HG02642 (cell line): Measurements from ENCODE around the gene SELENOO.

Experiments used
- ATAC-seq: cut with Tn5 transposase; IDR thresholded peaks from one replicate; pipeline ENCODE4 v1.9.1; 2021; ENCODE audit warnings: mild to moderate bottlenecking; ENCODE audit not compliant: unreplicated experiment, poor library complexity

SELENOO gene

DNA sequence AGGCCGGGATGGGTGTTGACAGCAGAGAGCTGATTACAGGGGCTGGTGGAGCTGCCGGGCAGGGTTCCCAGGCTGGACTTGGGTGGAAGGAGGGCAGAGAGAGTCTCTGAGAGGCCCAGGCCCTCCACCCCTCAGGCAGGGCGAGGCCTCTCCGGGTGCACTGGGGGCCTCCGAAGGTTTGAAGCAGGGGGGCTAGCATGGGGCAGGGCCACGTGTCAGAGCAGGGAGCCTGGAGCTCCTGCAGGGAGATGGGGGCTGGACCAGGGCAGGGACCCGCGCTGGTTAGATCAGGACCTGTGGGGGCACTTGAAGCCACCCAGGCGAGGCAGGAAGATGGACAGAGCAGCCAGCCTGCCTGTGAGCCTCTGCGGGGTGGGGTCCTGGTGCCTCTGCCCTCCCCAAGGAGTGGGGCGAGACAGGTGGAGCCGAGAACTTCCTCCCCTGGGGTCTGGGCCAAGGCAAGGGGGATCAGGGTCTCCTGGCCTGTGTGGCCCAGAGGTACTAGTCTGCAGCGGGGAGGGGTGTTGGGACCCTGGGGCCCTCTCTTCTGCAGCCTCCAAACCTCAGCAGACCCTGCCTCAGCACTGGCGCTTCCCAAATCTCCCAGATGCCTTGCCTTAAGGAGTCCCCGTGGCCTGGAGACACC, 29.4 kb upstream of the SELENOO start:
- ATAC-seq: no peak

DNA sequence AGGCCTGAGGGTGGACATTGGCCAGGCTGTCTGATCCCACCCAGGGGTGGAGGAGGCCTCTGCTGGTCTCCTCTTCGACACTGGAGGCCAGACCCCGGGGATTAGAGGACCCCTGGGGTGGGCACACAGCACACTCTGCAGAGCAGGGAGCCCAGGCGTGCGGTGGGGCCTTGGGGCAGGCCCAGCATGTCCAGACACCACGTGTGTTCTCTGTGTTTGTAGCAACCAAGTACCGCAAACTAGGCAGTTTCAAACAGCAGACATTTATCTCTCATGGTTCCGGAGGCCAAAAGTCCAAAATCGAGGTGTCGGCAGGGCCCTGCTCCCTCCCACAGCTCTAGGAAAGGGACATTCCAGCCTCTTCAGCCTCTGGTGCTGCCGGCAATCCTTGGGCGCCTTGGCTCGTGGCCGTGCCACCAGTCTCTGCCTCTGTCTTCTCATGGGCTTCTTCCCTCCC, 28.8 kb upstream of the SELENOO start:
- ATAC-seq: no peak

DNA sequence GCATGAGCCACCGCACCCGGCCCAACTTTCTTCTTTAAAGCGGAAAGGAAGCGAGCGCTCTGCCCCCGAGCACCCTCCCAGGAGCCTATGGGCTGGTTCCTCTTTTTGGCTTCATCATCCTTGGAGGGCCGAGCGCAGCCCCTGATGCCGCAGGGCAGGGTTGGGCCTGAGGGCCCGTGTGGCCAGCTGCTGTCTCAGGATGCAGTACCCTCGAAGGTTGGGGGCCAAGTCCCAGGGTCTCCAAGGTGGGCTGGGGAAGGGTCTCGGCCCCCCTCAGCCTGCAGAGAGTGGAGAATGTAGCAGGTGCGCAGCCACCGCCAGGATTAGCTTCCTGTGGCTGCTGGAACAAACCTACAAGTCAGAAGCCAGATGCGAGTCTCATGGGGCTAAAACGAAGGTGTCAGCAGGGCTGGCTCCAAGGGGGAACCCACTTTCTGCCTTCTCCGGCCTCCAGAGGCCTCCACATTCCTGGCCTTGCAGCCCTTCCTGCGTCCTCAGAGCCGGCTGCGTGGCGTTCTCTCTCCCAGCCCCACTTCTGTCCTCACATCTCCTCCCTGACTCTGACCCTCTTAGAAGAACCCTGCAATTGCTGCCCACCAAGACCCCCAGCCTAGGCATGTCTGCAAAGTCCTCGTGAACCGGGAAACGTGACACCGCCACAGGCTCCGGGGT, 27.4 kb upstream of the SELENOO start:
- ATAC-seq: no peak

DNA sequence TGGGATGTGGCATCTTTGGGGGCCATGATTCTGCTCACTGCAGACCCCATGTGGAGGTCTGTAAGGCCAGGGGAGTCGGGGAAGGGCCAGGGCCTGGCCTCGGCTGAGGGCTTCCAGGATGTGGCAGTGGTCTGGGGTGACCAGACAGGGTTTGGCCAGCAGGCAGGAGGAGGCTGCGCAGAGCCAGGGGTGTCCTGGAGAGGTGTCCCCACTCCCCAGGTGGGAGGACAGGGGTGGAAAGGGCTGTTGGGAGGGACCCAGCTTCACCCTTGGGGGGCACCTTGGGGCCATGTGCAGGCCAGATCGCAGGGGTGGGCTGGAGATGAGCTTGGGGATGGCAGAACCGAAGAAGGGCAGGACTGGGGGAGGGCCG, 26.8 kb upstream of the SELENOO start:
- ATAC-seq: no peak

DNA sequence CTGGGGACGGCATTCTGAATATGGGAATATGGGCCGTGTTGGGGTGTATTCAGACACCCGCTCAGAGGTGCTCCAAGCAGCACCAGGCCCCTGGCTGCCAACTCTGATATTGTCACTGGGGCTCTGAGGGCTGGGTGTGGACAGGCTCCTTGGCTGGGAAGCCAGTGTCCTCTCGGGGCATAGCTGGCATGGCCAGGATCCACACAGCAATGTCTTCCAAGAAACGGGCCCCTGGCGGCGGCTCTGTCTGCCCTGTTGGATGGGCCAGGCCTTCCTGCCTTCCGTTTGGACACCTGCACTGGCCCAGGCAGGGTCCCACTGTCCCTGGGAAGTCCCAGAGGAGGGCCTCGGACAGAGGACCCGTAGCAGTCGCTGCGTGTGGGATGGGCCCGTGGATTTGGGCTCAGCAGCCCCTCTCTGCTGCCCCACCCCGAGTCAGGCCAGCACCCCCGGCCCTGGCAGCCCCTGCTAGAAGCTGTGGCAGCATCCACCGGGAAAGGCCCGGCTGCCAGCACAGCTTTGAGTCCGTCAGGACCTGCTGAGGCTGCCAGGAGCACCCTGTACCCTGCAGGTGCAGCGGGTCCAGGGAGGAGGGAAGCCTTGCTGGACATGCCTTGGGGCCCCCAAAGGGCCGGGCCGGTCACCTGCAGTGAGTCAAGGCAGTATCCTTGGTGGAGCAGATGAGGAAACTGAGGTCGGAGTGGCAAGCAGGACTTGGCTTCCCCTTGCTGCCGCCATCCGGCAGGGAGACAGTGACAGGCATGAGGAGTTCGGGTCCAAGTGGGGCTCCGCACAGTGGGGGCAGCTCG, 26.2 kb upstream of the SELENOO start:
- no peak for ATAC-seq

DNA sequence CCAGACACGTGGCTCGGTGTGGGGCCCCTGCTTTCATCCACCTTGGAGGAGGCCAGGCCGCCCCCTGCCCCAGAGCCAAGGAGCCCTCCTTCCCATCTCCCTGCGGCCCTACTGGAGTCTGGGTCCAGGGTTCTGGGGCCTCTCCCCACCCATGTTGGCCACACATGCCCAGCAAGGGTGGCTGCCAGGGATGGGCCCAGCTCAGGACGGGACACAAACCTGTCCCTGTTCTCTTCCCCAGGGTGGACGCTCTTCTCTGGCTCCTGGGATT, 25.7 kb upstream of the SELENOO start:
- ATAC-seq: no peak

DNA sequence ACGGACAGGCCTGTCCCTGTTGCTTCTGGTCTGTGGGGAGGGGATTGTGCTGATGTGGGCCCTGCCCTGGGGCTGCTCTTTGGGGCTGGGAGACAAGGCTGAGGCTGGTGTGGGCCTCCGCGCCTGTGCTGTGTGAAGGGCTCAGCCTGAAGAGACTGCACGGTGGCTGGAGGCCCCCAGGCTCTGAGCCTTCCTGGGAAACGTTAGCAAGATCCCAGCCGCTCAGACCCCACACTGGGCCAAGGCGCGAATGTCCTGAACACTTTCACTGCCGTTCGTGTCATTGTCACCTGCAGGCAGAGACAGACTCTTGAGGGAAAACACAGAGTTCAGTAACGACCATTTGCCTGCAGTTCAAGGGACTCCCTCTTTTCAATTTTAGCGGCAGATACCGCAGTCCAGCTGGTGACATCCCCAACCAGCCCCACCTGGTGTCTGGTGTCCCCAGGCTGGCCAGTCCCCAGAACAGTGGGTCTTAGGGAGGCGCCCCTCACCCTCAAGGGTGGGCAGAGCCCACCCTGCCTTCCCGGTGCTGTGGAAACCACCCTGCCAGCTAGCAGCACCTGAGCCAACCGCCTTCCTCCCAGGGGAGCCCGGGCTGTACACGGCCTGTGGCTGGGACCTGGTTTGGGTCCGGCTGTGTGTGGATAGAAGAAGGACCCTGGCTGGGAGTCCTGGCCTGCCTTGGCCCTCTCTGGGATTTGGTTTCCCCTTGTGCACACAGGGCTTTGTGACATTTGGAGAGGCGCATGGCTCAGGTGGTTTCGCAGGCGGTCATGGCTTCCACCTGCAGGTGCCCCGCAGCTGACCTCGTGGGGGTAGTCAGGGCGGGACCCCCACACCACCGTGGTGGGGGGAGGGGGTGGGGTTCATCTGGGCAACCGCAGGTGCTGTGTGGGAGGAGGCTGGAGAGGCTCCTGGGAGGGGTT, 24.6 kb upstream of the SELENOO start:
- ATAC-seq: no peak

DNA sequence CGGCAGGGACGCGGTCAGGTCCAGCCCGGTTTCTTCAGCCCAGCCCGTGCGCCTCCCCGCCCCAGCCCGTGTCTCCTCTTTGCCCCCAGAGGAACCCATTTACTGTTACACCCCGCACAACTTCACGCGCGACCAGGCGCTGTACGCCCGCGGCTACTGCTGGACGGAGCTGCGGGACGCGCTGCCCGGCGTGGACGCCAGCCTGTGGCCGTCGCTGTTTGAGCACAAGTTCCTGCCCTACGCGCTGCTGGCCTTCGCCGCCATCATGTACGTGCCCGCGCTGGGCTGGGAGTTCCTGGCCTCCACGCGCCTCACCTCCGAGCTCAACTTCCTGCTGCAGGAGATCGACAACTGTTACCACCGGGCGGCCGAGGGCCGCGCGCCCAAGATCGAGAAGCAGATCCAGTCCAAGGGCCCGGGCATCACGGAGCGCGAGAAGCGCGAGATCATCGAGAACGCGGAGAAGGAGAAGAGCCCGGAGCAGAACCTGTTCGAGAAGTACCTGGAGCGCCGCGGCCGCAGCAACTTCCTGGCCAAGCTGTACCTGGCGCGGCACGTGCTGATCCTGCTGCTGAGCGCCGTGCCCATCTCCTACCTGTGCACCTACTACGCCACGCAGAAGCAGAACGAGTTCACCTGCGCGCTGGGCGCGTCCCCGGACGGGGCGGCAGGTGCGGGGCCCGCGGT, 23.8 kb upstream of the SELENOO start:
- no peak for ATAC-seq

DNA sequence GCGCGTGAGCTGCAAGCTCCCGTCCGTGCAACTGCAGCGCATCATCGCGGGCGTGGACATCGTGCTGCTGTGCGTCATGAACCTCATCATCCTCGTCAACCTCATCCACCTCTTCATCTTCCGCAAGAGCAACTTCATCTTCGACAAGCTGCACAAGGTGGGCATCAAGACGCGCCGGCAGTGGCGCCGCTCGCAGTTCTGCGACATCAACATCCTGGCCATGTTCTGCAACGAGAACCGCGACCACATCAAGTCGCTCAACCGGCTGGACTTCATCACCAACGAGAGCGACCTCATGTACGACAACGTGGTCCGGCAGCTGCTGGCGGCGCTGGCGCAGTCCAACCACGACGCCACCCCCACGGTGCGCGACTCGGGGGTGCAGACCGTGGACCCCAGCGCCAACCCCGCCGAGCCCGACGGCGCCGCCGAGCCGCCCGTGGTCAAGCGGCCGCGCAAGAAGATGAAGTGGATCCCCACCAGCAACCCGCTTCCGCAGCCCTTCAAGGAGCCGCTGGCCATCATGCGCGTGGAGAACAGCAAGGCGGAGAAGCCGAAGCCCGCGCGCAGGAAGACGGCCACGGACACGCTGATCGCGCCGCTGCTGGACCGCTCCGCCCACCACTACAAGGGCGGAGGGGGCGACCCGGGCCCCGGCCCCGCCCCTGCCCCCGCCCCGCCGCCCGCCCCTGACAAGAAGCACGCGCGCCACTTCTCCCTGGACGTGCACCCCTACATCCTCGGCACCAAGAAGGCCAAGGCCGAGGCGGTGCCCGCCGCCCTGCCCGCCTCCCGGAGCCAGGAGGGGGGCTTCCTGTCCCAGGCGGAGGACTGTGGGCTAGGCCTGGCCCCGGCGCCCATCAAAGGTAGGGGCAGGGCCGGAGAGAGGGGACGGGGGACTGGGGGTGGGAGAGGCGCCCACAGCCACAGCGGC, 23.0 kb upstream of the SELENOO start:
- no peak for ATAC-seq

DNA sequence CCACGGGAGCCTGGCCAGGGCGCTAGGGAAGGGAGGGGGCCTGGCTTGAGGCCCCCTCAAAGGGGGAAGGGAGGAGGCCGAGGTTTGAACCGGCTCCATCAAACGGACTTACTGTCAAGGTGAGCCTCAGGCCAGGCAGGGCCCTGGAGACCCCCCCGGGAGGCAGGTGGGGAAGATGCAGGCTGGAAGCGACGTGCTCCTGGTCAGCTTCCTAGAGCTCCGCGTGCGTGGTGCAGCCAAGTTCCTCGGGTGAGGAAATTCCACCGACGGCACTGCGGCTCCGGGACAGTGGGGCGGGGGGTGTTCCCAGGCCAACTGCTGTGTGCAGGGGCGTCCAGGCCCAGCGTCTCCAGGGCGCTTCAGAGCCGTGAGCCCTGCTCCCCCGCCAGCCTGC, 22.3 kb upstream of the SELENOO start:
- no peak for ATAC-seq

DNA sequence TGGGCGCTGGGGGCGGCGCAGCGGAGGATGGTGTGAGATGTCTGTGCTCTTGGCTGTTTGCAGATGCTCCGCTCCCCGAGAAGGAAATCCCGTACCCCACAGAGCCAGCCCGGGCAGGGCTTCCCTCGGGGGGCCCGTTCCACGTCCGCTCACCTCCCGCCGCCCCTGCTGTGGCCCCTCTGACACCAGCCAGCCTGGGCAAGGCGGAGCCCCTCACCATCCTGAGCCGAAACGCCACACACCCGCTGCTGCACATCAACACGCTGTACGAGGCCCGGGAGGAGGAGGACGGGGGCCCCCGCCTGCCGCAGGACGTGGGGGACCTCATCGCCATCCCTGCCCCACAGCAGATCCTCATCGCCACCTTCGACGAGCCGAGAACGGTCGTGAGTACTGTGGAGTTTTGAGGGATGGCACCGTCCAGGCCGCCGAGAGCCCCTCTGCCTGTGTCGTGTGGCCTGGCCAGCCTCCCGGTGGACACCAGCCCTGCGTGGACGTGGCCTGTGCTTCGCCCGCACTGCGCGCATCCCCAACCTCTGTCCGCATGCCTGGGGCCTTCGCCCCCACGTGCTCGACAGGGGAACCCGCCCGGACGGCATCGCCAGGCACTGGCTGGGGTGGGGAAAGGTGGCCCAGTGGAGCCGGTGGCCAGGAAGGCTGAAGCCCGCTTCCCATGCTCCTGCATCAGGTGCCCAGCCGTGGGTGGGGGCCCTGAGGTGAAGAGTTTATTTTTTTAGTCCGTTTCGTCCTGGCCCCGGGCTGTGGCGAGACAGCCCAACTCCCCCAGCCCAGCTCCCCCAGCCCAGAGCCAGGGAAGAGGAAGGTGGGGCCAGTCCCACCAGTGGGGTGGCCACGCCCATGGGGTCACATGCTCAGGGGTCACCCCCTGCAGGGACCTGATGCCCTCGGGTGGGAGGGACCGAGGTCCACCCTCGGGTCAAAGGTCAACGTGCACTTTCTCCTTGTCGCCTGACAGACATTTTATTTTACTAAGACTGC, 21.6 kb upstream of the SELENOO start:
- no peak for ATAC-seq

DNA sequence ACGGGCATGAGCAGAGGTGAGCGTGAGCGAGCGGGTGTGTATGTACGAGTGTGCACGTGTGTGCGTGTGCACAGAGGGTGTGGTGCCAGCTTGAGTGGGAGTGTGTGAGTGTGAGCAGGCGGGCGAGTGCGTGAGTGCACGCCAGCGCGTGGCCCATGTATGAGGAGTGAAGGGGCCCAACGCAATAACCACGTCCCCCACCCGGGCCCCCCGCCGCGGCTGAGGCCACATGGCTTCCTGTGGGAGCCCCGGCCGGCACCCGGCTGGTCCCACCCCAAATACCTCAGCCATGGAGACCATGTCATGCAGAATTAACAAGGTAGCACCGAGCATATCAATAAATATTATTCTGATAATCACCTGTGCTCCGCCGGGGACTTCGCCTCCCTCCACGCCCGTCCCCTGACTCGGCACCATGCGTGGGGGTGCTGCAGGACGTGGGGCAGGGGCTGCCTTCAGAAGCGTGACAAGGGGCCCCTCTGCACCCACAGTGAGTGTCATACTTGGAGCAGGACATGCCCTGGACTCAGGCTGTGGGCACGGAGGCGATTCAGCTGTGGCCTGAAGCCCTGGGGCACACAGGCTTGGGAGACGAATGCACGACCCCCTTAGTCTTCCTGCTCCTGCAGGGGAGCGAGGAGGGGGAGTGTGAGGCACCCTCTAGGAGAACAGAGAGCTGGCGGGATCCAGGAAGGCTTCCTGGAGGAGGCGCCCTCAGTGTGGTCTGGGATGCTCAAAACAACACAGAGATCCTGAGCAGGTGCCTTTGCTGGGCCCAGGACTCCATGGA, 20.7 kb upstream of the SELENOO start:
- no peak for ATAC-seq

DNA sequence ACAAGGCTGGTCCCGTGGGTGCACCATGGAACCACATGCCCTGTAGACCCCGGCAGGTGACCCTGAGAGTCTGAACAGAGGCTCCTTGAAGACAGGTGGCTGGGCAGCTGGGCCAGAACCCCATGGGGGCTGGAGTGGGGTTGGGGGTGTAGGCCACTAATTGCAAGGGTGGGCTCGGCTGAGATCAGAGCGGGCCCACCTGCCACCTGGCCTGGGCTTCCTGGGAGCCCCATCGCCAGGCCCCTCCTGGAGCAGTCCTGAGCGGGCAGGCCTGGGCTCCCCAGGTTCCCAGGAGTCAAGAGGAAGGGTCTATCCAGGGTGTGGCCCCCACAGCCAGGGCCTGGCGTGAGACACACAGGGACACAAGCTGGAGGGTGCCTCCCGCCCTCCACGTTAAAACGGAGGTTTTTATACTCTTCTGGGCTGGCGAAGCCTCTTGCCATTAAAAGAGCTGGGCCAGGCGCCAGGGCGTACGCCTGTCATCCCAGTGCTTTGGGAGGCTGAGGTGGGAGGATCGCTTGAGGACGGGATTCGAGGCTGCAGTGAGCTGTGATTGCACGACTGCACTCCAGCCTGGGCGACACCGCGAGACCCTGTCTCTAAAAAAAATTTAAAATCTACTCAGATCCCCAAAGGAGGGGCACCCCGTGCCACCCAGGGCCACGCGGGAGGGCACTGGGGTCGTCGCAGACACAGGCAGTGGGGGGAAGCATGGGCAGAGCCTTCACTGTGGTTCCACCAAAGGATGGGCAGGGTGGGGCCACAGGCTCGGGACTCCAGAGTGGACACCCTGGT, 19.9 kb upstream of the SELENOO start:
- ATAC-seq: no peak

DNA sequence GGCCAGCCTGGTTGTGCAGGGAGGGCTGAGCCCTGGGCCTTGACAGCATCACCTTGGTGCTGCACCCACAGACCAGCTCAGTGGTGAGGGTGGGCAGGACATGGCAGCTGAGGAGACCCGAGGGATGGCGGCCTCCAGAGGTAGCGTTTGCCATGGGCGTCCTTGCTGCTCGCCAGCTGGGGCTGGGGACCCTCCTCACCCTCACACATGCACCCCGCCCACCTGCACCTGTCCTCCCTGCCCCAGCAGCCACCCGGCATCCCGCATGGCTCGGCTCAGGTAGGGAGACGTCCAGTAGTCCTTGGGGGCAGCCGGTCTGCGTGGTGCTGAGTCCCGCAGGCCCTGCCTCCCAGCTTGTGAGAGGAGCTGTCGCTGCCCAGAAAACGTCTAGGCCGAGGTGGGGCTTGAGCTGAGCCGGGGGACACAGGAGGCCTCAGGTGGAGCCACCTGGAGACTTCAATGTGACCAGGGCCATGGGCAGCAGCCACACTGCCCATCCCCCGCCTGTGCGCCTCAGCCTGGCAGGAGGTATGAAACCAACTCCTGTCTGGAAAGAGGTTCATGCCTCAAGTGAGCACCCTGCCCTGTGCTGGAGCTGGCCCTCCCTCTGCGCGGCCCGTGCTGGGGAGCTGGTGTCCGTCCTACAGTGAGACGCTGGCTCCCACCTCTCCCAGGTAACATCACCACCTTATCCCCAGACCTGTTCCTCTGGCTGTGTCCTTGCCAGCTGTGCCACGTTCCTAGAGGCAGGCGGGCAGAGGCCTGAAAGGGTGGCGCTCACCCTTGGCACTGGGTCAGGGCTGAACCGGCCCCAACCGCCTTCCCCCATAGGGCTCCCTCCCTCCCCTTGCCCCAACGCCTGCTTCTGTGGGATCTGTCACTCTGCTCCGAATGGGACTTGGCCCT, 18.4 kb upstream of the SELENOO start:
- no peak for ATAC-seq
